Peyer's patch (tissue), 4 donors: ENCODE measurements around the gene HTRA1. TPM values are rescaled to one million over a fixed set of nuclear protein-coding genes. Genes with fewer than 3 reads are reported as not detected.

Experiments used
- DNase-seq, 3 donors: peaks; one replicate each; pipeline ENCODE4 v3.0.0-alpha.2; 2017 to 2019
- H3K27ac ChIP-seq, 4 donors: fragments of 200-600 bp; sonication (generic); one replicate each; pipeline ENCODE4 v1.5.1; 2016 to 2019
- H3K27me3 ChIP-seq, 2 donors: fragments of 200-600 bp; sonication (generic); one replicate each; pipeline ENCODE4 v1.5.1; 2019
- H3K36me3 ChIP-seq, 3 donors: fragments of 200-600 bp; sonication (generic); one replicate each; pipeline ENCODE4 v1.5.1; 2016 to 2019
- H3K4me1 ChIP-seq, 4 donors: fragments of 200-600 bp; sonication (generic); one replicate each; pipeline ENCODE4 v1.5.1; 2016 to 2019
- H3K4me3 ChIP-seq, 4 donors: fragments of 200-600 bp; sonication (generic); 1 replicate in 3 of 4; 2 replicates in 1 of 4; pipeline ENCODE4 v1.5.1; 2016 to 2019; ENCODE audit warnings: mild to moderate bottlenecking in 1 of 4
- H3K9me3 ChIP-seq, 4 donors: fragments of 200-600 bp; sonication (generic); one replicate each; pipeline ENCODE4 v1.5.1; 2016 to 2019; ENCODE audit warnings: mild to moderate bottlenecking in 1 of 4
- CTCF ChIP-seq, 6 experiments: fragments of 450-650 bp in 4 of 6; fragments of 200-600 bp in 2 of 6; sonication (generic) in 1 of 6; IDR thresholded peaks; one replicate each; pipeline ENCODE4 v1.5.1; 2017 to 2019; ENCODE audit warnings: antibody characterized with exemption in 6 of 6, mild to moderate bottlenecking in 3 of 6, moderate library complexity in 1 of 6
- POLR2A ChIP-seq, 2 donors: fragments of 450-650 bp; IDR thresholded peaks; one replicate each; pipeline ENCODE4 v1.5.1; 2017; ENCODE audit warnings: antibody characterized with exemption in 2 of 2, mild to moderate bottlenecking in 2 of 2, moderate library complexity in 2 of 2
- total RNA-seq, 4 donors: library from RNA; depleted of rRNA; stranded (reverse); fragments of >200 nt; gene quantifications; one replicate each; pipeline ENCODE4 v1.1.0, GENCODE V29; 2016

Gene HTRA1
- total RNA-seq: 10 to 100 TPM; 12.3 to 26.1 (median 17.3) TPM

DNA sequence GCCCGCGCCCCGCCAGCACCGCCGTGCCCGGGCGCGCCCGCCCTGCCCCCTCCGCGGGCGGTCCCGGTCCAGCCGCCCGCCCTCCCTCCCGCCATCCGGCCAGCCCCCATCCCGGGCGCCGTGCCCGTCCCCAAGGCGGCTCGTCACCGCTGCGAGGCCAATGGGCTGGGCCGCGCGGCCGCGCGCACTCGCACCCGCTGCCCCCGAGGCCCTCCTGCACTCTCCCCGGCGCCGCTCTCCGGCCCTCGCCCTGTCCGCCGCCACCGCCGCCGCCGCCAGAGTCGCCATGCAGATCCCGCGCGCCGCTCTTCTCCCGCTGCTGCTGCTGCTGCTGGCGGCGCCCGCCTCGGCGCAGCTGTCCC, at the start of gene HTRA1:
TSS of gene HTRA1 (plus strand) at position 187 of the 362 bp plus-strand sequence. CDS start at position 287, 100 bp downstream.
- no peak for TF ChIP-seq CTCF (IDR thresholded peaks at IDR 0.05)
- no peak for TF ChIP-seq POLR2A (IDR thresholded peaks at IDR 0.05)
- Histone ChIP-seq H3K4me1 (peaks cover 0 to 17% (median 0%) of the 10 kb centered on the region in 4 donors), H3K27ac (peak within 1 kb of the TSS; percentile 32 to 85 (median 62)), H3K36me3 (no peaks in the 10 kb centered on the region), H3K27me3 (no peaks in the 10 kb centered on the region), H3K4me3 (peak within 1 kb of the TSS; percentile 30 to 74 (median 54)), H3K9me3 (no peaks in the 10 kb centered on the region)
- DNase-seq: peak in 2 of 3 donors; percentile 59

DNA sequence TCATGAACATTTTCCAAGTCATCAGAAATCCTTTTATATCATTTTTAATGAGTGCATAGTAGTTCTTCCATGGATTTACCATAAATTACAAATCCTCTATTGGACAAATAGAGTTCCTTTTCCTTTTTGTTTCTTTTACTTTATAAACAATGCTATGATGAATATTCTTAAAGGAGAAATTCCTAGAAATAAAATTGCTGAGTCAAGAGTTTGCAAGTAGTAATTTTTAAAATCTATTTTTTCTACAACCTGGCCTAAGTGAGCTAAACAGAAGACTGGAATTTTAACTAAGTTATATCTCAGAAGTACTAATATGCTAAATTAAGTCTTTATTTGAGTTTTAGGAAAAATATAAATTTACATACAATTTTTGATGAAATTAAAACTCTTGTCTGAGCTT, 48.0 kb upstream of the HTRA1 start:
- Histone ChIP-seq H3K4me3 (no peak overlapping the region), H3K9me3 (no peaks in the 10 kb centered on the region), H3K36me3 (peaks cover 0 to 42% (median 0%) of the 10 kb centered on the region in 3 donors), H3K27ac (no peak overlapping the region), H3K27me3 (no peaks in the 10 kb centered on the region), H3K4me1 (peaks cover 0 to 6% (median 0%) of the 10 kb centered on the region in 4 donors)
- TF ChIP-seq CTCF (IDR thresholded peaks at IDR 0.05) (no peak), POLR2A (IDR thresholded peaks at IDR 0.05) (no peak)
- no peak for DNase-seq

- no peaks in the 10 kb centered on the region for H3K27me3 ChIP-seq
- TF ChIP-seq POLR2A (IDR thresholded peaks at IDR 0.05): no peak
- no peak for TF ChIP-seq CTCF (IDR thresholded peaks at IDR 0.05)
- H3K4me1 ChIP-seq: peaks cover 0 to 6% (median 0%) of the 10 kb centered on the region in 4 donors
- no peak for DNase-seq
- peak overlapping the region in 1 of 4 donors; percentile 40 for H3K27ac ChIP-seq
- H3K4me3 ChIP-seq: no peak overlapping the region
- peaks cover 0 to 38% (median 0%) of the 10 kb centered on the region in 3 donors for H3K36me3 ChIP-seq
- no peaks in the 10 kb centered on the region for H3K9me3 ChIP-seq
These were observed 43.7 kb upstream of the HTRA1 start for GRCh38 chr10:122417667-122418066.

GRCh38 chr10:122419016-122419415, 42.3 kb upstream of the HTRA1 start:
- Histone ChIP-seq H3K4me1 (peaks cover 0 to 6% (median 0%) of the 10 kb centered on the region in 4 donors), H3K36me3 (peaks cover 0 to 28% (median 0%) of the 10 kb centered on the region in 3 donors), H3K9me3 (no peaks in the 10 kb centered on the region), H3K4me3 (no peak overlapping the region), H3K27me3 (no peaks in the 10 kb centered on the region), H3K27ac (no peak overlapping the region)
- no peak for DNase-seq
- no peak for TF ChIP-seq POLR2A (IDR thresholded peaks at IDR 0.05)
- TF ChIP-seq CTCF (IDR thresholded peaks at IDR 0.05): no peak

DNA sequence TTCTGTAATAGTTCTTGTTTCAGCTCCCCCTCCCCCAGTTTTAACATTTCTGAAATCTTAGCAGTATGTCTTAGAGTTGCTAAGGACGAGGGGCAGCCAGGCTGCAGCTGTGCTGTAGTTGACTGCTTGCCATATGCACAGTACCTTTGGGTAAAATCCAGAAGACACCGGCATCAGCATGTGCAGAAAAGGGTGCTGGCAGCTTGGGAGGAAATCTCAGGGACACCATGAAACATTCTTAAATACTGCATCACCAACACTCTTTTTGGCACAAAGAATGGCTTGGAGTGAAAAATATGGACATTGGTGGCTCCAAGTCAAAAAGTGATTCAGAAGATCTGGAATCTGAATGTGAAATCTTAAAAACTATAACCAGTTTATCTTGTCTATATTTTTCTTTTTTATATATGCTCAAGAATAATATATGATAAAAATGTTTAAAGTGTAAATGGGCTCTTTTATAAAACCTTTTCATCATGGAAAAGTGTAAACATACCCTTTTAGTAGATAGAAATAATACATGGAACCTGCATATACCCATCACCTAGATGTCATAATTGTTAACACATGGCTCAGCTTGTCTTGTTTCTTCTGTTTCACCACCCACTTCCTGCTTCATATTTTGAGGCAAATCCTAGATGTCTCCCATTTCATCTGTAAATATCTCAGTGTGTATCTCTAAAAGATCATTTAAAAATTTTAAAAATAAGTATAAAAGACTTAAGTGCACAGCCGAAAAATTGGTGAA, 41.3 kb upstream of the HTRA1 start:
- H3K27me3 ChIP-seq: no peaks in the 10 kb centered on the region
- no peak for TF ChIP-seq CTCF (IDR thresholded peaks at IDR 0.05)
- no peak for TF ChIP-seq POLR2A (IDR thresholded peaks at IDR 0.05)
- H3K4me1 ChIP-seq: peaks cover 0 to 6% (median 0%) of the 10 kb centered on the region in 4 donors
- H3K9me3 ChIP-seq: no peaks in the 10 kb centered on the region
- no peak overlapping the region for H3K27ac ChIP-seq
- peaks cover 0 to 35% (median 0%) of the 10 kb centered on the region in 3 donors for H3K36me3 ChIP-seq
- H3K4me3 ChIP-seq: no peak overlapping the region
- no peak for DNase-seq
